GM21825 (cell line): Measurements from ENCODE around the gene HS2ST1.
"Not testable (repeated sequence)": the region's sequence is repeated elsewhere in the genome, so short reads cannot be mapped to it uniquely, and the experiment has no call there.

ENCODE experiments used
- ATAC-seq: cut with Tn5 transposase; IDR thresholded peaks from one replicate; pipeline ENCODE4 v1.9.1; 2021; ENCODE audit warnings: mild to moderate bottlenecking, moderate library complexity; ENCODE audit not compliant: unreplicated experiment

Gene HS2ST1

DNA sequence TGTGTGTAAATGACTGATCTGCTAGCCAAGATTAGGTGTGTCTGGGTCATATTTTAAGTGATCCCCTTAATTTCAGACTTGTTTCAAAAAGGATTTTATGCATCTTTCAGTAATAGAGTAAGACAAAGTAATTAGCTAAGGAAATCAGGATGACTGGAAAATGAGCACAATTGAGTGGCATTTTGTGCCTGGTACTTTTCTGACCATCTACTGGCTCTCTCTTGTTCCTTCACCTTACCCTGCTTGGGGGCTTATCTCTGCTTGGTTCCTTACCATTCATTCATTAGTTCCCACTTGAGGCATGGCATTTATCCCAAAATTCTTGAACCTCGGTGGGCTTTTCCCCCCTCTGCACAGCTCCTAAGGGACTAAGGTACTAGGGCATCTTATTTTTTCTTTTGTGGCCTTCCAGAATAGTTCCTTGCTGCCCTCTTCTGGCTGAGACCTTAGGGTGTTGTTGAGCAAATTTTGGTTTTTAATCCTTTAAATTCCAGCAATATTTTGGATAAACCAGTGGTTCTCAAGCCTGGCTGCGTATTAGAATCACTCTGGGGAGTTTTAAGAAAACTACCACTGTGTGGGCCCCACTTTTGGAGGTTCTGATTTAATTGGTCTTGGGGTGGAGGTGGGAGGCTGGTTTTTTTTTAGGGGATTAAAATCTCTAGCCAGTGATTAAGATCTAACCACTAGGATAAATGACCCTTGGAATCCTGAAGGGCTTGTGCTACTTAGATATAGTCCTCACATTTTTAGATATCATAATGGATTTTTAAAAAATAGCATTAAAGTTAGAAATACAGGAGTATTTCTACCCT, 50.8 kb downstream of the HS2ST1 start:
- ATAC-seq = no peak

DNA sequence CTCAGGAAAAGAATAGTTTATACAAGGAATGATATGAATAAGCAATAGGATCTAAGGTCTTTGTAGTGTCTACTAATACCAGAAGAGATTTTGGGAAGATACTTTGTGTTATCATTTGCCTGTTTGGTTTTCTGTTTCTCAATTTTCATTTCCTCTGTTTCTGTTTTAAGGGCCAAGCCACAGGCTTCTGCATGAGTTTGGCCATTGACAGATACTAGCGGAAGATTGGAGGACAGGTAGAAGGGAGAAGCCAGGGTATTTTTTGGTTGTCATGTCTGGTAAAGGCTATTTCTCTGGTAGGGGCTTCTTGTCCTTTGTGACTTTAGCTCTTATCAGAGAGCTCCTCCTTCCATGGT, 51.4 kb downstream of the HS2ST1 start:
- ATAC-seq = peak; percentile 55

DNA sequence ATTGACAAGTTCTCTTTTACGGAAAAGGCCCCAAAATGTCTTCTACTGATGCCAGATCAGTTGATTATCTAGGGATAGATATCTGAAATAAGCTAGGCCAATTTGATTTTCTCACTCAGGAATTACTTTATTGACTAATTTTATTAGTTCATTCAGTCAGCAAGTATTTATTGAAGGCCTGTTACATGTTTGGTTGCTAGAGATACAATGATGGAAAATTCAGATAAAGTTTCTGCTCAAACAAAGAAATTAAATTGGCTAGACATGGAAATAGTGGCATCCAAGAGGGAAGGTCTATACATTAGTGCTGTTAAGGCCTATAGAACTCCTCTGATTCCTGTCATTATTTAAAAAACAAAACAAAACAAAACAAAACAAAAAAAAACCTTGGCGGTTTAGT, 56.5 kb downstream of the HS2ST1 start:
- ATAC-seq = no peak

DNA sequence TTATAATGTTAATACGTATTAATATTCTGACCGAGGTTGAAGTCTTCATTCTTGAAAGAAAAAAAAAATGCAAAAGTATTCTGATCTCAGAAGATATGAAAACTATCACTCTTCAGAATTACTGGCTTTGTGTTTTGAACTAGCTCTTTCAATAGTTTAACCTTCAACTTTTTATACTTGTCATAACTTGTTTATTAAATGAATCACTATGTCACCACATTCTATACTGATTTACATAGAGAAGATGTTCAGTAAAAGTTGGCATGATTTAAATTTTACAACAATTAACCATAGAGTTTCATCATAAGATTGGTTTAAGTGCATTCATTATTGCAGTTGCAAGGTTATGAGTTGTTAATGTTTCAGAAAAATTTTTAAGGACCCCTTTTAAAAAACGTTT, 57.3 kb downstream of the HS2ST1 start:
- ATAC-seq = no peak

DNA sequence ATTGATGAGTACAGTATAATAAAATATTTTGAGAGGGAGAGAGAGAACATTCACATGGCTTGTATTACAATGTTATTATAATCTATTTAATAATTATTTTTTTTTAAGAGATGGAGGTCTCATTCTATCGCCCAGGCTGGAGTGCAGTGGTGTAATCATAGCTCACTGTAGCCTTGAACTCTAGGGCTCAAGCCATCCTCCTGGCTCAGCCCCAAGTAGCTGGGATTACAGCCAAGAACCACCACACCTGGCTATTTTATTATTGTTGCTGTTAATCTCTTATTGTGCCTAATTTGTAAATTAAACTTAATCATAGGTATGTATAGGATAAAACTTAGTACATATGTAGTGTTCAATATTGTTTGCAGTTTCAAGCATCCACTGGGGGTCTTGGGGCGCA, 57.8 kb downstream of the HS2ST1 start:
- ATAC-seq = no peak

DNA sequence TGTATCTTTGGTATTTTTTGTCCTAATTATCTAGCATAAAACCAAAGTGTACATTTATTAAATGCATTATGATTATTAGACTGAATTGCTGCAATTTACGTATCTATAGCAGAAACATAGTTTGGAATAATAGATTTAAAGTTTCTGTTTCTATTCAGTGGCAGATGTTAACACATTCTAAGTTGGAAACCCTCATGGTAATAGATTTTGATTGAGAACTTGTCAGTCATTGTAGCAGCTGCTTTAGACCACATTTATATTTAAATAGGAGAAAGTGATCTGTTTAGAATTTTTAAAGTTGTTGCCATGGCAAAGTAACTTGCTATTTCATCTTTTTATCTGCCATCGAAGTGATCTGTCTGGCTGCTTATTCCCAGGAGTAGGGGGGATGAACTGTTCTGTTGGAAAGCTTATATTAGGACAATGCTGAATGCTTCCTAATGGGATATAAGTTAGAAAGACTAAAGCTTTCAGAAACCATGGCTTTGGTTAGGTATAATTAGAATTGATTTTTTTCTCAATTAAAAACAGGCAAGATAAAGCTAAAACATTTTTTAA, 61.6 kb downstream of the HS2ST1 start:
- ATAC-seq = no peak

DNA sequence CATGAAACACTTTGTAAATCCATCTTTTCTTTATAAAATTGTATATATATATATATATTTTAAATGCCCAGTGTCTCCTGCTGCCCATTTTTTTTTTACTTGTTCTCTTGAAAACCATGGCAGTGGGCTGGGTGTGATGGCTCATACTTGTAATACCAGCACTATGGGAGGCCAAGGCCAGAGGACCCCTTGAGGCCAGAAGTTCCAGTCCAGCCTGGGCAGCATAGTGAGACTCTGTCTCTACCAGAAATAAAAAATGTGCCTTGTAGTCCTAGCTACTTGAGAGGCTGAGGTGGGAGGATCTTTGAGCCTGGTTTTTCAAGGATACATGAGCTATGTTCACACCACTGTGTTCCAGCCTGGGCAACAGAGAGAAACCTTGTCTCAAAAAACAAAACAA, 62.2 kb downstream of the HS2ST1 start:
- ATAC-seq = no peak

DNA sequence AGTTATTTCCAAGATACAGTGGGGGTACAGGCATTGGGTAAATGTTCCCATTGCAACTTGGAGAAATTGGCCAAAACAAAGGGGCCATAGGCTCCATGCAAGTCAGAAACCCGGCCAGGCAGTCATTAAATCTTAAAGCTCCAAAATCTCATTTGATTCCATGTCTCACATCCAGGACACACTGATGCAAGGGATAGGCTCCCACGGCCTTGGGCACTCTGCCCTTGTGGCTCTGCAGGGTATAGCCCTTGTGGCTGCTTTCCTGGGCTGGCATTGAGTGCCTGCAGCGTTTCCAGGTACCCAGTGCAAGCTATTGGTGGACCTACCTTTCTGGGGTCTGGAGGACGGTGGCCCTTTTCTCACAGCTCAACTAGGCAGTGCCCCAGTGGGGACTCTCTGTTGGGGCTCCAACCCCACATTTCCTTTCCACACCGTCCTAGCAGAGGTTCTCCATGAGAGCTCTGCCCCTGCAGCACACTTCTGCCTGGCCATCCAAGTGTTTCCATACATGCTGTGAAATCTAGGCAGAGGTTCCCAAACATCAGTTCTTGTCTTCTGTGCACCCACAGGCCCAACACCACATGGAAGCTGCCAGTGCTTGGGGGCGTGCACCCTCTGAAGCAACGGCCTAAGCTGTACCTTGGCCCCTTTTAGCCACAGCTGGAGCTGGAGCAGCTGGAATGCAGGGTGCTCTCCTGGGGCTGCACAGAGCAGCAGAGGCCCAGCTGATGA, 67.2 kb downstream of the HS2ST1 start:
- no peak for ATAC-seq

DNA sequence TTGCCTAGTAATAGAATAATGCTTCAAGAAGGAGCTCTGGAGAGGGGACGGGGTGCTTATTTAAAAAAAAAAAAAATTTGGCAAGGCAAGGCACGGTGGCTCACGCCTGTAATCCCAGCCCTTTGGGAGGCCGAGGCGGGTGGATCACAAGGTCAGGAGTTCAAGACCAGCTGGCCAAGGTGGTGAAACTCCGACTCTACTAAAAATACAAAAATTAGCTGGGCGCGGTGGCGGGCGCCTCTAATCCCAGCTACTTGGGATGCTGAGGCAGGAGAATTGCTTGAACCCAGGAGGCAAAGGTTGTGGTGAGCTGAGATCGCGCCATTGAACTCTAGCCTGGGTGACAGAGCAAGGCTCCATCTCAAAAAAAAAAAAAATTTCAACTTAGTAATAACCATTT, 69.2 kb downstream of the HS2ST1 start:
- not testable (repeated sequence) for ATAC-seq

DNA sequence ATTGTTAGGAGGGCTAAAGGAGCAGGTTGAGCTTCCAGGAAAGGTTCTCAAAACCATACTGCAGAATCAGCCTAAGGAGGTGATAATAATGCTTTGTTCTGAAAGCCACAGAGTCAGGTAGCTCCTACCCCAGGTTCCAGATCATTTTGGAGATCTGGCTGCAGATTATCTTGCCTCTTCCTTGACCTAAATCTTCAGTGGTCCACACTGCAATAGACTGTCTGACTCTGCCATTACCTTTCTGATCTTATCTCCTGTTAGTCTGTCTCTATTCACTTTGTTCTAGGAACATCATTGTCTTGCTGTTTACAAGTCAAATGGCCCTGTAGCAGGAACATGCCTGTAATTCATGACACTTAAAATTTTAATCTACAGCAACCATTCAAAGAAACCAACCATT, 73.0 kb downstream of the HS2ST1 start:
- no peak for ATAC-seq

DNA sequence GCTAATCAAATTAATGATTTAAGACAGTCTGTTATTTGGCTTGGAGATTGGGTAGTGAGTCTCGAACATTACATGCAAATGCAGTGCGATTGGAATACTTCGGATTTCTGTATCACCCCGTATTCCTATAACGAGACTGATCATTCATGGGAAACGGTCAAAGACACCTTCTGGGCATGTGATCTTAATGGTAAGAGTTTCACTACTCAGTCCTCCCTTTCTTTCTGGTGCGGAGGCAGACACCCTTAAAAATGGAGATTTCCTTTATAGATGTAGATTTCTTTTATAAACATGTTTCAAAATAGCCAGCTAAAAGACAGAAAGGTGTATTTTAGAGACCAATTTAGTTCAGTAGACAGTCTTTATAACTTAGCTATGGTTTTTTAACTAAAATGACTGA, 74.4 kb downstream of the HS2ST1 start:
- ATAC-seq = no peak

DNA sequence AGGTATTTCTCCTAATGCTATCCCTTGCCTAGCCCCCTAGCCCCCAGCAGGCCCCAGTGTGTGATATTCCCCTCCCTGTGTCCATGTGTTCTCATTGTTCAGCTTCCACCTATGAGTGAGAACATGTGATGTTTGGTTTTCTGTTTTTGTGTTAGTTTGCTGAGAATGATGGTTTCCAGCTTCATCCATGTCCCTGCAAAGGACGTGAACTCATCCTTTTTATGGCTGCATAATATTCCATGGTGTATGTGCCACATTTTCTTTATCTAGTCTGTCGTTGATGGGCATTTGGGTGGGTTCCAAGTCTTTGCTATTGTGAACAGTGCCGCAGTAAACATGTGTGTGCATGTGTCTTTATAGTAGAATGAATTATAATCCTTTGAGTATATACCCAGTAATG, 75.3 kb downstream of the HS2ST1 start:
- ATAC-seq = not testable (repeated sequence)

DNA sequence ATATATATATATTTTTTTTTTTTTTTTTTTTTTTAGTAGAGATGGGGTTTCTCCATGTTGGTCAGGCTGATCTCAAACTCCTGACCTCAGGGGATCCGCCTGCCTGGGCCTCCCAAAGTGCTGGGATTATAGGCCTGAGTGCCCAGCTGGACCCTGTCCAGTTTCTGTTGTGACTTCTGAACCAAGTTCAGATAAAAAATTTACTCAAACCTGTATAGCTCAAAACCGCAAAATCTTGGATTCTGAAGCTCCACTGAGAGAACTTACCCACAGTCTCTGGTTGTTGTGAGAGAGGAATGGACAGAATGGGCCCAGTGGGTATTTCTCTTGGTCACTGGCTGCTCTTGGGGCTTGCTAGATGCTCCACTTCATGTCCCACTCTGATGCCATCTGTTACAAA, 76.4 kb downstream of the HS2ST1 start:
- ATAC-seq = no peak

DNA sequence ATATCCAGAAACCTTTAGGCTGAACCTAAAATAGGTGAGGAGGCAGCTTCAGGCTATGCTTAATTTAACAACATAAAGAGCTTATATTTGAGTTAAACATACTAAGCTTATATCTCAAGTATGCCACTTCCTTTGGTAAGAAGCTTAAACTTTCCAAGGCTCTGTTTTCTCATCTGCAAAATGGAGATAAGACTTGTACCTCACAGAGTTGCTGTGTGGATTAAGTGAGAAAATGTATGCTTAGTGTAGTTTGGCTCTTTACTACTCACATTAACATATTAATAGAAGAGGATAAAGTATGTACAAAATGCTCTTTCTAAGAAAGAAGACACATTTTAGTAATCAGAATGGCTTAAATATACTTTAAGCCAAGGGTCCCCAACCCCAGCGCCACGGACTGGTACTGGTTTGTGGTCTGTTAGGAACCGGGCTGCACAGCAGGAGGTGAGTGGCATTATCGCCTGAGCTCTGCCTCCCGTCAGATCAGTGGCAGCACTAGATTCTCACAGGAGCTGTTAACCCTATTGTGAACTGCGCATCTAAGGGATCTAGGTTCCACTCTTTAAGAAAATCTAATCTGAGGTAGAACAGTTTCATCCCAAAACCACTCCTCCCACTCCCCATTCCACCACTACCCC, 77.2 kb downstream of the HS2ST1 start:
- no peak for ATAC-seq

DNA sequence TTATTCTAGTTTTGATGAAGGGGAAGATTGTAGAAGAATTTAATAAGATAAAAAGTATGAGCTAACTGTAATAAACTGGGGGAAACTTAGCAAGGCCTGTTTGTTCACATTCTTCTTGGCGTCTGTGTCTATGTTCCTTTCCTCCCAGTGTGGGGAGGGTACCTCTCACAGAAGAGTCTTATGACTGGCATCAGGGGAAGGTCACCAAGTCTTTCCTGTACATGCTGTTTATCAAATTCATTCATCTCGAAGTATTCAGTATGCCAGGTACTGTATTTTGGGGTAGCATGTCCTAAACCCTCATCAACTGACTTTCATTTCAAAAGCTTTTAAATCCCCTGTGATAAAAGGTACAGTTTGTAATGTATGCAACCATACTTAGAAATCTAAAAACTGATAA, 78.4 kb downstream of the HS2ST1 start:
- ATAC-seq = no peak

DNA sequence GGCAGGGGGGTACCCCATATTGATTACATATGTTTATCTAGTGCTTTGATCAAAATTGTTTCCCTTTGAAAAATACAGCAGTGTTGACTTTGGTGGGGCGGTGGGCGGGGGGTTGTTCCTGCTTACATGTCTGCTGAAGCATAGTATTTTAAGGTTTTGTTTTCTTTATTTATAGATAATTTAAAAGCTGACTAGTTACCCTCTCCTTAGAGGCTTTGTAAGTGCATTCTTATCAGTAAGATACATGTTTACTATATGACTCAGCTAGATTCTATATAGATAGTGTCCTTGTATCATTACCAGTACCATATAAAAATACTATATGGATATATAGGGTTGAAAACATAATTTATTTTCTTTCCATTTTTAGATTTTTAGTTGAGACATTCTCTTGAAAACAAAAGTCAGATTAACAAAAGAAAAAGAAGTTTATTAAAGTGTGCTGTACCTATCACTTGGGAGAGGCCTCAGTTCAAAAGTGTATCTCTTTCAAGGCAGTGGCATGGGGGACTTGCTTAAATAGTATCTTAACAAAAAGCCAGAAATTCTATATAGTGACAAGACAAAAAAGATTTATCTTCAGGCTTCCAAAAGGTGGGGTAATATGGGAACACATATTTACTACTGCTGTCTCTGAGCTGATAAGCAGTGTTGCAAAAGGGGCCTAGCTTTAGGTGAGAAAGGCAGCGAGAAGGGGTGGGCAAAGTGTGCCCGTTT, 79.0 kb downstream of the HS2ST1 start:
- ATAC-seq = no peak

DNA sequence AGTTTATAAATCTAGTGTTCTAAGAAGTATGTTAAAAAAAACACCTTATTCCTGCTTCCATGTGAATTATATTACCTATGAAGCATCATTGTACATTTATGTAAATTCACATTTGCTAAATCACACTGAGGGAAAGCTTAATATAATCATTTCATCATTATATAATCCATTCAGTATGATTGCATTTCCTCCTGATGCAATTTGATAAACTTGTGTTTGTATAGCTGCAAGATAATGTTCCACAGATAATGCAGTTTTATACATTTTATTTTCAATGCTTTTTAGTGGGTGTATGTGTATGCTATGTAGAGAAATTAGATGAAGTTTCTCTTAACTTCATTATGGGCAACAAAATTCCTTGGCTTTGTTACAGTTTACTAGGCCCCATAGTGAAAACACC, 79.6 kb downstream of the HS2ST1 start:
- no peak for ATAC-seq

DNA sequence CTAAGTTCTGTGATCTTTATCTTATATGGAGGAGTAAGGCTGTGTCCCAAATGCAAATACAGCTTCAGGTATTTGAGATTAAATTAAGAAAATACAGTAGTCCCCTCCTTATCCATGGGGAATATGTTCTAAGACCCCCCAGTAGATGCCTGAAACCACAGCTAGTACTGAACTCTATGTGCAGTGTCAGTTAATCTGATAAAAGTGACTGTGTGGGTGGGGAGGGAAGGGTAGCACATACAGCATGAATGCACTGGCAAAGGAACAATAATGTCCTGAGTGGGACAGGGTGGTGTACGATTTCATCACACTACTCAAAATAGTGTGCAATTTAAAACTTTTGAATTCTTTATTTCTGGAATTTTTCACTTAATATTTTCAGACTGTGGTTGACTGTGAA, 83.1 kb downstream of the HS2ST1 start:
- no peak for ATAC-seq

DNA sequence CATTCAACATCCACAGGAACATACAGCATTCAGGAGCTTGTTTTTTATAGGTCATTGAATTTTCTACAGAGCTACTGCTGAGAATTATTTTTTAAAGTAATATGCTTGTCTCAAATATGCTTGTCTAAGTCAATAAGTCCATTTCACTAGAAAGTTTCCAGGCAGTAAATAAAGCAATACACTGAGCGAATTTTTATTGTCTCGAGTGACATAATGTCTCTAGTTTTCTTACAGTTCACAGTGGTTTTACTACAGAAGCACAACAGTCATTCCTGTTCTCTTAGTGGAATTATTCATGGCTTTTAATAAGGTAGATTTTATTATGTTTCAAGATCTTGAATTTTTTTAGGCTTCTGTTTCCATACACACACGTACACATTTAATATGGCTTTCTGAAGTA, 83.8 kb downstream of the HS2ST1 start:
- no peak for ATAC-seq

DNA sequence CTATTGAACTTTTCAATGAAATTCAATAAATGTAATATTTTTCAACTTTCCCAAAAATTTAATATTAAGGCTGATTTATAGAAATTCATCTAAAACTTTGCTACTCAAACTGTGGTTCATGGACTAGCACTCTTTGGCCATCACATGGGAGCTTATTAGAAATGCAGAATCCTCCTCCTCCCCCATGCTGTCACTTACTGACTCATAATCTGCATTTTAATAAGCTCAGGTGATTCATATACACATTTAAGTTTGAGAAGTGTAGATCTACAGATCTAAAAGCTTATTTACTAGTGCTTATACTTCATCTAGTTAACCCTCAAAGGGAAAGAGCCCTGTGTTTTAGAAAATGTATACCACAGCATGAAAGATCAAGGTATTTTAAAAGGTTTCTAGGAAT, 84.3 kb downstream of the HS2ST1 start:
- no peak for ATAC-seq

DNA sequence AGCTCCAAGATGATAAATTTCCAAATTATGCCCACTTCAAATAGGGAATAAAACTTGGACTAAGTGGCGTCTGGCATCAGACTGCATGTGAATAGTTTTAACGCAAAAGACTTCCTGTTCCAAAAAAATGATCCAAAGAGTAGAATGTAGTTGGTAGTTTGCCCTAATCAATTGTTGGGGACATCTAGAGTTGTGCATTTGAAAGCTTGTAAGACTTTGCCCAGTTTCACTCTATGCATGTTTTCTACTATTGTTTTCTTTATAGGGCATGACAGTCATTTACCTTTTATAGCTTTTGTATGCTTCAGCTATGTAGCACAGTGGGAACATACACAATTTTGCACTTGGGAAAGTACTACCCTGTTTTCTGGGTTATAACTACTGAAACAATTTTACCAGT, 86.0 kb downstream of the HS2ST1 start:
- ATAC-seq = no peak
